ENCODE results near the gene PARD6B. TPM values are rescaled to one million over a fixed set of nuclear protein-coding genes. Genes with fewer than 3 reads are reported as not detected.

PARD6B gene
- total RNA-seq, 2 experiments from 2014 or later, result 4.4 to 6.1 TPM

GRCh38 chr20:50756447-50756846 is 25.1 kb downstream of the PARD6B start:
- H3K9me3 ChIP-seq (ENCODE audit: low read length), result no peaks in the 10 kb centered on the region
- ChIA-PET POLR2A (no interaction called here), CTCF (ENCODE audit: unreplicated experiment) (no interaction called here)
- H3K27ac ChIP-seq (ENCODE audit: low read depth, low read length, poor library complexity, severe bottlenecking), result no peak overlapping the region
- no TSS peak for BruUV-seq (replicated peaks)
- H4K20me1 ChIP-seq (ENCODE audit: insufficient read depth, low read length), result no peaks in the 10 kb centered on the region
- H2AFZ ChIP-seq (ENCODE audit: low read length), result no peak overlapping the region
- H3K36me3 ChIP-seq (ENCODE audit: insufficient read depth, low read length), result no peaks in the 10 kb centered on the region
- H3K4me3 ChIP-seq (ENCODE audit: low read depth, low read length, poor library complexity, severe bottlenecking), result no peak overlapping the region
- H3K4me1 ChIP-seq (ENCODE audit: insufficient read depth, low read length, poor library complexity, severe bottlenecking), result no peaks in the 10 kb centered on the region
- no peak for TF ChIP-seq CTCF (conservative IDR thresholded peaks at IDR 0.05; ENCODE audit: low read length)
- no peak for TF ChIP-seq EZH2phosphoT487 (IDR thresholded peaks at IDR 0.05; ENCODE audit: borderline replicate concordance, low read depth, low read length)
- intact Hi-C loops (cut with micrococcal nuclease; ENCODE audit: unreplicated experiment), result no loop called here
- no peaks in the 10 kb centered on the region for H3K9me2 ChIP-seq (ENCODE audit: insufficient read depth, low read length)
- no peak for DNase-seq (ENCODE audit: low spot score)
- peaks cover 6% of the 10 kb centered on the region; the same call in 1 of the 2 replicates for H3K79me2 ChIP-seq (ENCODE audit: insufficient read depth, low read depth, low read length)
- no peak overlapping the region for H3K4me2 ChIP-seq (ENCODE audit: low read length)

- H3K4me1 ChIP-seq (ENCODE audit: insufficient read depth, low read length, poor library complexity, severe bottlenecking), result no peaks in the 10 kb centered on the region
- CTCF ChIA-PET (ENCODE audit: unreplicated experiment), result no interaction called here
- BruUV-seq (replicated peaks), result no TSS peak
These were observed 27.1 kb downstream of the PARD6B start for GRCh38 chr20:50758469-50758868.

GRCh38 chr20:50758992-50759391 is 27.6 kb downstream of the PARD6B start:
- no peaks in the 10 kb centered on the region for H3K4me1 ChIP-seq (ENCODE audit: insufficient read depth, low read length, poor library complexity, severe bottlenecking)
- no peak overlapping the region for H3K27ac ChIP-seq (ENCODE audit: low read depth, low read length, poor library complexity, severe bottlenecking)
- H3K4me3 ChIP-seq (ENCODE audit: low read depth, low read length, poor library complexity, severe bottlenecking), result no peak overlapping the region
- ChIA-PET CTCF (ENCODE audit: unreplicated experiment) (no interaction called here), POLR2A (no interaction called here)
- intact Hi-C loops (cut with micrococcal nuclease; ENCODE audit: unreplicated experiment), result no loop called here
- no peaks in the 10 kb centered on the region for H3K36me3 ChIP-seq (ENCODE audit: insufficient read depth, low read length)
- H3K9me2 ChIP-seq (ENCODE audit: insufficient read depth, low read length), result no peaks in the 10 kb centered on the region
- H3K4me2 ChIP-seq (ENCODE audit: low read length), result no peak overlapping the region
- no peak overlapping the region for H2AFZ ChIP-seq (ENCODE audit: low read length)
- TF ChIP-seq CTCF (conservative IDR thresholded peaks at IDR 0.05; ENCODE audit: low read length) (no peak), EZH2phosphoT487 (IDR thresholded peaks at IDR 0.05; ENCODE audit: borderline replicate concordance, low read depth, low read length) (no peak)
- no TSS peak for BruUV-seq (replicated peaks)
- DNase-seq (ENCODE audit: low spot score), result no peak
- peaks cover 15% of the 10 kb centered on the region; the same call in 1 of the 2 replicates for H3K79me2 ChIP-seq (ENCODE audit: insufficient read depth, low read depth, low read length)
- no peaks in the 10 kb centered on the region for H4K20me1 ChIP-seq (ENCODE audit: insufficient read depth, low read length)
- no peaks in the 10 kb centered on the region for H3K9me3 ChIP-seq (ENCODE audit: low read length)

More at GRCh38 chr20:50758469-50758868, 27.1 kb downstream of the PARD6B start:
- H3K79me2 ChIP-seq (ENCODE audit: insufficient read depth, low read depth, low read length), result peaks cover 15% of the 10 kb centered on the region; the same call in 1 of the 2 replicates
- POLR2A ChIA-PET, result no interaction called here
- no peak overlapping the region for H3K4me2 ChIP-seq (ENCODE audit: low read length)
- H3K36me3 ChIP-seq (ENCODE audit: insufficient read depth, low read length), result no peaks in the 10 kb centered on the region
- H3K9me3 ChIP-seq (ENCODE audit: low read length), result no peaks in the 10 kb centered on the region
- no peaks in the 10 kb centered on the region for H3K9me2 ChIP-seq (ENCODE audit: insufficient read depth, low read length)
- no peak overlapping the region for H3K4me3 ChIP-seq (ENCODE audit: low read depth, low read length, poor library complexity, severe bottlenecking)
- no peaks in the 10 kb centered on the region for H4K20me1 ChIP-seq (ENCODE audit: insufficient read depth, low read length)
- TF ChIP-seq EZH2phosphoT487 (IDR thresholded peaks at IDR 0.05; ENCODE audit: borderline replicate concordance, low read depth, low read length) (no peak), CTCF (conservative IDR thresholded peaks at IDR 0.05; ENCODE audit: low read length) (no peak)
- intact Hi-C loops (cut with micrococcal nuclease; ENCODE audit: unreplicated experiment), result no loop called here
- no peak for DNase-seq (ENCODE audit: low spot score)
- H2AFZ ChIP-seq (ENCODE audit: low read length), result no peak overlapping the region
- H3K27ac ChIP-seq (ENCODE audit: low read depth, low read length, poor library complexity, severe bottlenecking), result no peak overlapping the region
